Measurements from ENCODE around the gene LKAAEAR1. TPM values are rescaled to one million over a fixed set of nuclear protein-coding genes. Genes with fewer than 3 reads are reported as not detected.

Gene LKAAEAR1
- total and polyA plus RNA-seq, 2 of the 13 experiments (the other 11 are each of a cell fraction or from before 2014, with no cell fraction given): not detected

- TF ChIP-seq SNAPC4 (CRISPR knock-in tag; IDR thresholded peaks at IDR 0.05) (no peak), GATA4 (IDR thresholded peaks at IDR 0.05; ENCODE audit: borderline replicate concordance, low read depth) (no peak), FOXK2 (IDR thresholded peaks at IDR 0.05) (no peak), ZSCAN30 (CRISPR knock-in tag; IDR thresholded peaks at IDR 0.05) (no peak), THAP8 (CRISPR knock-in tag; IDR thresholded peaks at IDR 0.05; ENCODE audit: borderline replicate concordance) (no peak), RBFOX2 (IDR thresholded peaks at IDR 0.05; ENCODE audit: low read depth, low read length) (peak; percentile 81), RBM39 (IDR thresholded peaks at IDR 0.05; ENCODE audit: low read depth, low read length, poor library complexity, severe bottlenecking) (no peak), ZNF333 (CRISPR knock-in tag; IDR thresholded peaks at IDR 0.05; ENCODE audit: borderline replicate concordance) (no peak), CTCF (CRISPR knock-in tag; IDR thresholded peaks at IDR 0.05) (peak; percentile 60), SATB2 (CRISPR knock-in tag; IDR thresholded peaks at IDR 0.05) (no peak), MBNL3 (CRISPR knock-in tag; conservative IDR thresholded peaks at IDR 0.05) (no peak), ATF5 (CRISPR knock-in tag; IDR thresholded peaks at IDR 0.05; ENCODE audit: low read depth) (no peak; the same call in 1 of the 2 replicates), CBX5 (CRISPR knock-in tag; IDR thresholded peaks at IDR 0.05; ENCODE audit: borderline replicate concordance) (no peak), GABPA (IDR thresholded peaks at IDR 0.05; ENCODE audit: low read depth, low read length) (no peak), GABPA (CRISPR knock-in tag; IDR thresholded peaks at IDR 0.05; ENCODE audit: low read depth) (no peak), GRHL1 (CRISPR knock-in tag; conservative IDR thresholded peaks at IDR 0.05) (no peak), U2AF1 (optimal IDR thresholded peaks at IDR 0.05; ENCODE audit: low read depth, low read length) (no peak), MXI1 (IDR thresholded peaks at IDR 0.05; ENCODE audit: borderline replicate concordance, low read depth, low read length) (no peak)
Measured at GRCh38 chr20:64049060-64049877, 34.9 kb downstream of the LKAAEAR1 start, which contains the start of gene SOX18 (continued).

Data from HepG2 (cell line).